ENCODE data around the gene FMNL3. TPM values are rescaled to one million over a fixed set of nuclear protein-coding genes. Genes with fewer than 3 reads are reported as not detected.

Gene FMNL3
- total RNA-seq, 1 donor: 24.6 TPM

GRCh38 chr12:49632986-49633702 lies 74.1 kb downstream of the FMNL3 start:
- H3K36me3 ChIP-seq (ENCODE audit: insufficient read depth, low read length): peaks cover under 1% of the 10 kb centered on the region
- peaks cover under 1% of the 10 kb centered on the region for H3K4me1 ChIP-seq (ENCODE audit: insufficient read depth, low read length)
- no peak overlapping the region for H2AFZ ChIP-seq (ENCODE audit: low read length)
- H3K4me2 ChIP-seq (ENCODE audit: insufficient read depth, low read length): no peak overlapping the region
- peaks cover 10% of the 10 kb centered on the region for H4K20me1 ChIP-seq (ENCODE audit: insufficient read depth, low read length)
- H3K27ac ChIP-seq (ENCODE audit: low read depth, low read length): no peak overlapping the region
- no peaks in the 10 kb centered on the region for H3K79me2 ChIP-seq (ENCODE audit: insufficient read depth, low read length)
- H3K27me3 ChIP-seq (ENCODE audit: insufficient read depth, low read length): no peaks in the 10 kb centered on the region
- peak; percentile 81 for DNase-seq (ENCODE audit: insufficient read length, low spot score, missing footprints)
- H3K4me3 ChIP-seq (ENCODE audit: insufficient read depth, low read length): no peak overlapping the region
- TF ChIP-seq CTCF (IDR thresholded peaks at IDR 0.05; ENCODE audit: extremely low read depth, low read depth, low read length): no peak
- H3K9me3 ChIP-seq (ENCODE audit: low read depth, low read length): no peaks in the 10 kb centered on the region

GRCh38 chr12:49632401-49632800 lies 74.8 kb downstream of the FMNL3 start:
- Histone ChIP-seq H3K27ac (ENCODE audit: low read depth, low read length) (no peak overlapping the region), H3K4me2 (ENCODE audit: insufficient read depth, low read length) (no peak overlapping the region), H2AFZ (ENCODE audit: low read length) (no peak overlapping the region), H3K4me1 (ENCODE audit: insufficient read depth, low read length) (peaks cover 8% of the 10 kb centered on the region), H4K20me1 (ENCODE audit: insufficient read depth, low read length) (peaks cover 10% of the 10 kb centered on the region), H3K79me2 (ENCODE audit: insufficient read depth, low read length) (no peaks in the 10 kb centered on the region), H3K9me3 (ENCODE audit: low read depth, low read length) (no peaks in the 10 kb centered on the region), H3K27me3 (ENCODE audit: insufficient read depth, low read length) (no peaks in the 10 kb centered on the region), H3K4me3 (ENCODE audit: insufficient read depth, low read length) (no peak overlapping the region), H3K36me3 (ENCODE audit: insufficient read depth, low read length) (no peaks in the 10 kb centered on the region)
- DNase-seq (ENCODE audit: insufficient read length, low spot score, missing footprints): peak; percentile 68
- TF ChIP-seq CTCF (IDR thresholded peaks at IDR 0.05; ENCODE audit: extremely low read depth, low read depth, low read length): no peak

GRCh38 chr12:49631336-49631907 lies 75.8 kb downstream of the FMNL3 start:
- no peaks in the 10 kb centered on the region for H3K36me3 ChIP-seq (ENCODE audit: insufficient read depth, low read length)
- H2AFZ ChIP-seq (ENCODE audit: low read length): no peak overlapping the region
- H3K27ac ChIP-seq (ENCODE audit: low read depth, low read length): no peak overlapping the region
- TF ChIP-seq CTCF (IDR thresholded peaks at IDR 0.05; ENCODE audit: extremely low read depth, low read depth, low read length): no peak
- peaks cover 10% of the 10 kb centered on the region for H3K4me1 ChIP-seq (ENCODE audit: insufficient read depth, low read length)
- H3K79me2 ChIP-seq (ENCODE audit: insufficient read depth, low read length): no peaks in the 10 kb centered on the region
- no peak overlapping the region for H3K4me2 ChIP-seq (ENCODE audit: insufficient read depth, low read length)
- H3K27me3 ChIP-seq (ENCODE audit: insufficient read depth, low read length): no peaks in the 10 kb centered on the region
- H3K4me3 ChIP-seq (ENCODE audit: insufficient read depth, low read length): no peak overlapping the region
- no peaks in the 10 kb centered on the region for H3K9me3 ChIP-seq (ENCODE audit: low read depth, low read length)
- peak; percentile 51 for DNase-seq (ENCODE audit: insufficient read length, low spot score, missing footprints)
- peaks cover 14% of the 10 kb centered on the region for H4K20me1 ChIP-seq (ENCODE audit: insufficient read depth, low read length)

GRCh38 chr12:49627752-49628360 lies 79.3 kb downstream of the FMNL3 start:
- no peak overlapping the region for H3K4me3 ChIP-seq (ENCODE audit: insufficient read depth, low read length)
- no peaks in the 10 kb centered on the region for H3K79me2 ChIP-seq (ENCODE audit: insufficient read depth, low read length)
- no peaks in the 10 kb centered on the region for H3K9me3 ChIP-seq (ENCODE audit: low read depth, low read length)
- peaks cover 21% of the 10 kb centered on the region for H4K20me1 ChIP-seq (ENCODE audit: insufficient read depth, low read length)
- H2AFZ ChIP-seq (ENCODE audit: low read length): no peak overlapping the region
- peak; percentile 93 for DNase-seq (ENCODE audit: insufficient read length, low spot score, missing footprints)
- H3K27me3 ChIP-seq (ENCODE audit: insufficient read depth, low read length): no peaks in the 10 kb centered on the region
- H3K36me3 ChIP-seq (ENCODE audit: insufficient read depth, low read length): no peaks in the 10 kb centered on the region
- H3K27ac ChIP-seq (ENCODE audit: low read depth, low read length): no peak overlapping the region
- no peak for TF ChIP-seq CTCF (IDR thresholded peaks at IDR 0.05; ENCODE audit: extremely low read depth, low read depth, low read length)
- peaks cover 22% of the 10 kb centered on the region for H3K4me1 ChIP-seq (ENCODE audit: insufficient read depth, low read length)
- peak overlapping the region; percentile 28 for H3K4me2 ChIP-seq (ENCODE audit: insufficient read depth, low read length)
